Activated CD4-positive, alpha-beta memory T cell treated with anti-CD3 and anti-CD28 coated beads, Interleukin-2, amount 10 ng/mL, durations not matched to agents 7 days and 5 days (primary cell): ENCODE data around the gene POU5F1. TPM values are rescaled to one million over a fixed set of nuclear protein-coding genes. Genes with fewer than 3 reads are reported as not detected.

Source experiments
- CTCF ChIA-PET: fragments of 350-600 bp; sonication (Branson Sonifier 250); formaldehyde crosslinking; loops from one replicate; lab custom pipeline; 2021; ENCODE audit warnings: antibody characterized with exemption, inconsistent platforms; lab: Charles Lee
- POLR2A ChIA-PET: fragments of 350-600 bp; sonication (Branson Sonifier 250); formaldehyde crosslinking; loops from one replicate; lab custom pipeline; 2021; ENCODE audit warnings: antibody characterized with exemption; lab: Charles Lee
- DNase-seq: peaks from one replicate; pipeline ENCODE4 v3.0.0-alpha.2; 2020
- H3K27ac Mint-ChIP-seq: one replicate; pipeline ENCODE4 v1.8.0; 2021; ENCODE audit warnings: mild to moderate bottlenecking, mixed read lengths
- H3K27me3 Mint-ChIP-seq: one replicate; pipeline ENCODE4 v1.8.0; 2021; ENCODE audit warnings: mixed read lengths
- H3K36me3 Mint-ChIP-seq: one replicate; pipeline ENCODE4 v1.8.0; 2021; ENCODE audit warnings: low read depth, mixed read lengths
- H3K4me1 Mint-ChIP-seq: one replicate; pipeline ENCODE4 v1.8.0; 2021; ENCODE audit warnings: mixed read lengths
- H3K4me3 Mint-ChIP-seq: one replicate; pipeline ENCODE4 v1.8.0; 2021; ENCODE audit warnings: mild to moderate bottlenecking, mixed read lengths
- H3K9me3 Mint-ChIP-seq: one replicate; pipeline ENCODE4 v1.8.0; 2021; ENCODE audit warnings: mixed read lengths
- total RNA-seq, 2 experiments: library from RNA; stranded (reverse); gene quantifications; one replicate each; pipeline ENCODE4 v1.2.3, GENCODE V29; 2021

Gene POU5F1
- total RNA-seq, 2 experiments from 2014 or later, result not detected

DNA sequence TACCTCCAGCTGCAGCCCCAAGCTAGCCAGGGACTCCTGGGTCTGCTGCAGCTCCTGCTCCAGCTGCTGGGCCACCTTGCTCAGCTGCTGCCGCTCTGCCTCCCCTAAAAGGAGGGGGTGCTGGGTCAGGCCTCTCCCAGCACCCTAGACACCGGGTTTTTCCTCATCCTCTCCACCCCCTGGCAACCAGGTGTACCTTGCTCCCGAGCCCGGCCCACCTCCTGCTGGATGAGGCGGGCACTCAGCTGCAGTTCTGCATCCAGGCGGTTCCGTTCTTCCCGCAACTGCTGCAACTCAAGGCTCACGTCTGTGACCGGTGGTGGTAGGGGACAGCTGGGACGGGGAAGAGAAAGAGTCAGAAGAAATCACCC lies 25.5 kb downstream of the POU5F1 start:
- H3K4me1 Mint-ChIP-seq, result peaks cover 5% of the 10 kb centered on the region
- ChIA-PET POLR2A (interaction anchor here (0.5 to 1.2 kb wide), 4 partner anchors 14 to 54 kb away, joined by 3 to 4 read pairs (median 3); partner anchors contain the start of gene TCF19), CTCF (no interaction called here)
- H3K27ac Mint-ChIP-seq, result no peak overlapping the region
- H3K27me3 Mint-ChIP-seq, result no peaks in the 10 kb centered on the region
- no peak for DNase-seq
- H3K4me3 Mint-ChIP-seq, result no peak overlapping the region
- no peaks in the 10 kb centered on the region for H3K9me3 Mint-ChIP-seq
- peaks cover 9% of the 10 kb centered on the region for H3K36me3 Mint-ChIP-seq

DNA sequence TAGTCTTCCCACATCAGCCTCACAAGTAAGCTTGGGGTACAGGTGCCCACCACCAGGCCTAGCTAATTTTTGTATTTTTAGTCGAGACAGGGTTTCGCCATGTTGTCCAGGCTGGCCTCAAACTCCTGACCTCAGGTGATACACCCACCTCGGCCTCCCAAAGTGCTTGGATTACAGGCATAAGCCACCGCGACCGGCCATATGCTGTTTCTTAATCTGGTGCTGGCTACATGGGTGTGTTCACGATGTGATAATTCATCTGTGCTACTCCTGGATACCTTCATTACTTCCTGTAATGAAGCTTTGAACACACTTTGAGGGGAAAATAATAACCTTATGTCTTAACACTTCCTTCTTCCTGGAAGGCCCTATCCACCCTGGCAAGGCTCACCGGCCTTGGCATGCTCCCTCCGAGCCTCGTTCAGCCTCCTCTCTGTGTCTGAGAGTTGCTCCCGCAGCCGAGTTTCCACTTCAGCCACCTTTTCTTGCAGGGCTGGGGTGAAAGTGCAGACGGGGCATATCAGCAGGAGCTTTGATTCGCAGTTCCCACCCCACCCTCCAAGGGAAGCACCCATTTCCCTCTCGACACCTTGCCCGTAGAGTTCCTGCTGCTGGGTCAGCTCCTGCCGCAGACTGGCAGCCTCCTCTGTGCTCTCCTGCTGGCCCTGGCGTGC lies 26.0 kb downstream of the POU5F1 start:
- Mint-ChIP-seq H3K4me3 (no peak overlapping the region), H3K9me3 (no peaks in the 10 kb centered on the region), H3K4me1 (peaks cover 5% of the 10 kb centered on the region), H3K27ac (no peak overlapping the region), H3K36me3 (peaks cover 6% of the 10 kb centered on the region), H3K27me3 (no peaks in the 10 kb centered on the region)
- DNase-seq, result no peak
- POLR2A ChIA-PET, result interaction anchor here (0.5 to 1.2 kb wide), 4 partner anchors 14 to 55 kb away, joined by 3 to 4 read pairs (median 3); partner anchors contain the start of gene TCF19
- CTCF ChIA-PET, result no interaction called here

DNA sequence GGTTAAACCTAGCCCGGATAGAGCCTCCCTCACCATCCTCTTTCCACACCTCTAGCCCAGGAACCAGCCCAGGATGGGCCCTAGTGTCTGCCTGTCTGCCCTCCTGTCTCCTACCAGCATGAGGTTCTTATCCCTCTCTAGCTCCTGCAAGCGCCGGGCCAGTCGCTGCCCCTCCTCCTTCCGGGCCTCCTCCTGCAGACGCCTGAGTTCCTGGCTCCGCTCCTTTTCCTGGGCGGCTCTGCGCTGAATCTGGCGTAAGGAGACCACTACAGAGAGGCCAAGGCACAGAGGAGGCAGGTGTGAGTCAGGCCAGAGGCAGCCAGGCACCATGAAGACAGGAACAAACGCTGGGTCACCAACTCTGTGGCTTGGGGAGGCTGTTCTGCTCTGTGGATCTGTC lies 27.3 kb downstream of the POU5F1 start:
- no peak overlapping the region for H3K4me3 Mint-ChIP-seq
- POLR2A ChIA-PET, result interaction anchor here (0.5 to 1.2 kb wide), 2 partner anchors 16 to 24 kb away, joined by 3 to 4 read pairs; no protein-coding TSS in a partner anchor
- H3K4me1 Mint-ChIP-seq, result peaks cover 3% of the 10 kb centered on the region
- H3K27ac Mint-ChIP-seq, result no peak overlapping the region
- DNase-seq, result no peak
- no peaks in the 10 kb centered on the region for H3K27me3 Mint-ChIP-seq
- H3K36me3 Mint-ChIP-seq, result peaks cover 6% of the 10 kb centered on the region
- no peaks in the 10 kb centered on the region for H3K9me3 Mint-ChIP-seq
- CTCF ChIA-PET, result no interaction called here

DNA sequence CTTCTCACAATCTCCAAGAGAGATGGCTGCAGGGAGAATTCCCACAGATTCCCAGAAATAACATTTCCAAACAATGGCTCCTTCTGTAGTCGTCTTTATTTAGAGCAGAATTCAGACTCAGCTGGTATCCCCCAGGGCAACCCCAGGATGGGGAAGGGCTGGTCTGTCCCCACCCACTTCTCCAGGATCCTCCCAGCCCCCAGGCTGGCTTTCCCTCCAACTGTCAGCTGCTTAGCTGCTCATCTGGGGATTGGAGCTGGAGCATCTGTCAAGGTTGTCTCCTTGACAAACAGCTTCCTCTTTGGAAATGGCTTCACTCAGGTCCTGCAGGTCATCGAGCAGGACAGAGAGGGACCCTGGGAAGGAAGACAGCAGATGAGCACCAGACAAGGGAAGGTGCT lies 28.1 kb downstream of the POU5F1 start:
- DNase-seq, result no peak
- CTCF ChIA-PET, result no interaction called here
- Mint-ChIP-seq H3K36me3 (peaks cover 6% of the 10 kb centered on the region), H3K4me3 (no peak overlapping the region), H3K27ac (no peak overlapping the region), H3K9me3 (no peaks in the 10 kb centered on the region), H3K27me3 (no peaks in the 10 kb centered on the region), H3K4me1 (peaks cover 6% of the 10 kb centered on the region)
- POLR2A ChIA-PET, result interaction anchor here (1.2 kb wide), 1 partner anchor 17 kb away, joined by 3 read pairs; no protein-coding TSS in a partner anchor

DNA sequence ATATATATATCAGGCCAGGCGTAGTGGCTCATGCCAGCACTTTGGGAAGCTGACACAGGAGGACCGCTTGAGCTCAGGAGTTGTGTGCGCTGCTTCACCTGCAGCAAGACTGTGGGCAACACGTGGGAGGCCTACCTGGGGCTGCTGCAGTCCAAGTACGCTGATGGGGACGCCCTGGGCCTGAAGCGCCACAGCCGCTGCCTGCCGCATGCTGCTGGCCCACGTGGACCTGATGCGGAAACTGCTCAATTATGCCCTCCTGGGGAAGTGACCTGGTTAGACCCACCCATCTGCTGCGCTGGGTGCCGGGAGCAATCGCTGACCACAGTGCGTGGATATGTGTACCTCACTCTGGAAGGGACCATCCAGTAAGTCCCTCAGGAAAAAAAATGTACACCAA lies 29.8 kb downstream of the POU5F1 start:
- no peaks in the 10 kb centered on the region for H3K9me3 Mint-ChIP-seq
- H3K27ac Mint-ChIP-seq, result no peak overlapping the region
- H3K36me3 Mint-ChIP-seq, result peaks cover 4% of the 10 kb centered on the region
- DNase-seq, result no peak
- H3K4me1 Mint-ChIP-seq, result peaks cover 8% of the 10 kb centered on the region
- no peaks in the 10 kb centered on the region for H3K27me3 Mint-ChIP-seq
- H3K4me3 Mint-ChIP-seq, result no peak overlapping the region
- ChIA-PET POLR2A (no interaction called here), CTCF (interaction anchor here (1.2 kb wide), 1 partner anchor 52 kb away, joined by 3 read pairs; no protein-coding TSS in a partner anchor)

DNA sequence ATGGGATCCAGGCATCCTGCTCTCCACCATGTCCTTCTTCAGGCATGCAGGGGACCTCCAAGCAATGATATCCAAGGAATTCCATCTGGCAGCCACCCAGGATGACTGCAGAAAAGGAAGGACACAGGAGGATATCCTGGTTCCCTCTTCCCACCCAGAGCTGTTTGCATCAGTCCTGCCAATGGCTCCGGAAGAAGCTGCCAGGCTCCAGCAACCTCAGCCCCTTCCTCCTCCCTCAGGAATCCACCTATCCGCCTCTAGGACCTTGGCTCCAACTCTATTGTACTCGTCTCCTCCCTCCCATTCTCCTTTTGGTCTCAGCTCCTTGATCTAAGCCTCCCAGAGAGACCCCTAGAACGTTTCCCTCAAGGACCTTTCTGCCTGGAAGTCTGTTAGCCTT lies 30.9 kb downstream of the POU5F1 start:
- ChIA-PET CTCF (interaction anchor here (0.7 to 2.7 kb wide), 5 partner anchors 53 to 230 kb away, joined by 3 to 13 read pairs (median 3); no protein-coding TSS in a partner anchor), POLR2A (interaction anchor here (2.7 kb wide), 1 partner anchor 58 kb away, joined by 12 read pairs; no protein-coding TSS in a partner anchor)
- no peak overlapping the region for H3K4me3 Mint-ChIP-seq
- DNase-seq, result no peak
- H3K27me3 Mint-ChIP-seq, result no peaks in the 10 kb centered on the region
- H3K27ac Mint-ChIP-seq, result no peak overlapping the region
- no peaks in the 10 kb centered on the region for H3K9me3 Mint-ChIP-seq
- H3K4me1 Mint-ChIP-seq, result peaks cover 8% of the 10 kb centered on the region
- peaks cover 3% of the 10 kb centered on the region for H3K36me3 Mint-ChIP-seq

DNA sequence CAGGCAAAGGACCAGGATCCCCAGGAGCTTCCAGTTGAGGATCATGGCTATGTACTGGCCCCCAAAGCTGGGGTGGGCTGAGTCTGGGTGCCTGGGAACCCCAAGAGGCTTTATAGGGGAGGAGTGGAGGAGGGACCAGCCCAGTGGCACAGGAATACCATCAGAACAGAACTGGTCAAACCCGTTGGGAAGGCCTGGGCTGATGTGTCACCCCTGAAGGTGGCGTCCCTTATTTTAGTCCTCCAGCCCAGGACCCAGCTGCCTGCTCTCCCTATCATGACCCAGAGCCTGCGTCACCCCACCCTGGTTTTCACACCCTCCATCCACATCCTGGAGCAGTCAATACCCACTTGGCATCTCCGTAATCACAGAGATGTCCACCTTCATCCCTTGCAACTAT lies 31.5 kb downstream of the POU5F1 start, which contains the start of gene PSORS1C2:
TSS of gene PSORS1C2 (minus strand) at position 85 of the 400 bp plus-strand sequence. CDS start at position 45, 40 bp downstream.
- Mint-ChIP-seq H3K4me3 (no peak within 1 kb of the TSS), H3K36me3 (no peaks in the 10 kb centered on the region), H3K27ac (no peak within 1 kb of the TSS), H3K4me1 (peaks cover 8% of the 10 kb centered on the region), H3K27me3 (no peaks in the 10 kb centered on the region), H3K9me3 (no peaks in the 10 kb centered on the region)
- ChIA-PET POLR2A (interaction anchor here (2.7 kb wide), 1 partner anchor 58 kb away, joined by 12 read pairs; no protein-coding TSS in a partner anchor), CTCF (interaction anchor here (0.7 to 2.7 kb wide), 6 partner anchors 53 to 231 kb away, joined by 3 to 29 read pairs (median 7); no protein-coding TSS in a partner anchor)
- no peak for DNase-seq

DNA sequence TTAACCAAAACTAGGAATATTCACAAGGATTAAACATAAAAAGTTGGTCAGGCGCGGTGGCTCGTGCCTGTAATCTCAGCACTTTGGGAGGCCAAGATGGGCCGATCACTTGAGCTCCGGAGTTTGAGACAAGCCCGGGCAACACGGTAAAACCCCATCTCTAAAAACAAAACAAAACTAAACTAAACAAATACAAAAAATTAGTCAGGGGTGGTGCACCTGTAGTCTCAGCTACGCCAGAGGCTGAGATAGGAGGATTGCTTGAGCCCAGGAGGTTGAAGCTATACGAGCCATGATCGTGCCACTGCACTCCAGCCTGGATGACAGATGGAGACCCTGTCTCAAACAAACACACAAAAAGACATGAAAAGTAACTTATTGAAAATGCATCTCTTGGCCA lies 34.8 kb downstream of the POU5F1 start:
- Mint-ChIP-seq H3K27me3 (no peaks in the 10 kb centered on the region), H3K27ac (no peak overlapping the region), H3K9me3 (no peaks in the 10 kb centered on the region), H3K4me1 (peaks cover 8% of the 10 kb centered on the region), H3K4me3 (no peak overlapping the region), H3K36me3 (no peaks in the 10 kb centered on the region)
- DNase-seq, result no peak
- ChIA-PET CTCF (interaction anchor here (1.0 to 2.6 kb wide), 4 partner anchors 9 to 231 kb away, joined by 3 to 21 read pairs (median 9); no protein-coding TSS in a partner anchor), POLR2A (no interaction called here)

DNA sequence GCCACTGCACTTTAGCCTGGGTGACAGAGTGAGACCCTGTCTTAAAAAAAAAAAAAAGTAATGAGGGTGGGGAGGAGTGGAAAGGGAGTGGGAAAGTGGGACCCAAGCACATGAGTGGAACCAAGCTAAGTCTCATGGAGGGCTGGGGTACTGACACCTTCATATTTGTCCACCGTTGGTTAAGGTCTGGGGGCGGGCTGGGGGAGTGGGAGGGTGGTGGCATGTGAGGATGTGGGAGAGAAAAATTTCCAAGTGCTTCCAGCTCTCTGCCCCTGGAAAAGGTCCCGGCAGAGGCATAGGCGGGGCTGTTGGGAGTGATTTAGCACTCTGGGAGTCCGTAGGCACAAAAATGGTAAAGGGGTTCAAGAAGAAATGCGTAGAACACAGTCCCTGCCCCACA lies 37.7 kb downstream of the POU5F1 start:
- POLR2A ChIA-PET, result no interaction called here
- DNase-seq, result no peak
- Mint-ChIP-seq H3K4me3 (no peak overlapping the region), H3K4me1 (peaks cover 6% of the 10 kb centered on the region), H3K9me3 (no peaks in the 10 kb centered on the region), H3K27ac (no peak overlapping the region), H3K27me3 (peaks cover 15% of the 10 kb centered on the region), H3K36me3 (no peaks in the 10 kb centered on the region)
- CTCF ChIA-PET, result interaction anchor here (0.7 to 1.3 kb wide), 2 partner anchors 30 to 233 kb away, joined by 3 to 8 read pairs; no protein-coding TSS in a partner anchor

DNA sequence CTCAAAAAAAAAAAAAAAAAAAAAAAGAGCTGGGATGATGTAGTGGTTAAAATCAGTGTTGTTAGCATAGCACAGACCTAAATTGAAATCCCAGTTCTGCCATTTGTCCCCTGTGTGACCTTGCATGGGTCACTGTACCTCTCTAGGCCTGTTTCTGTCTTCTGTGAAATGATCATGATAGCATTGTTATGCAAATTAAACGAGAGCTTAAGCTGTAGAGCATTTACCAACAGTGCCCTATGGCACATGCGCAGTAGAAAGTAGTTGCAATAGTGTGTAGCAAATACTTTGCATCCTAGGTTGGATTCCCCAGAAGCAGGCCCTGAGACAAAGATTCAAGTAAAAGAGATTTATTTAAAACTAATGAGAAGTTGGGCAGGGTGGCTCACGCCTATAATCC lies 38.9 kb downstream of the POU5F1 start:
- Mint-ChIP-seq H3K9me3 (no peaks in the 10 kb centered on the region), H3K36me3 (no peaks in the 10 kb centered on the region), H3K27ac (no peak overlapping the region), H3K4me3 (no peak overlapping the region), H3K4me1 (peaks cover 2% of the 10 kb centered on the region), H3K27me3 (peaks cover 16% of the 10 kb centered on the region)
- no peak for DNase-seq
- POLR2A ChIA-PET, result no interaction called here
- CTCF ChIA-PET, result interaction anchor here (0.9 to 5.5 kb wide), 5 partner anchors 15 to 245 kb away, joined by 3 to 30 read pairs (median 5); partner anchors contain the start of gene PSORS1C1

DNA sequence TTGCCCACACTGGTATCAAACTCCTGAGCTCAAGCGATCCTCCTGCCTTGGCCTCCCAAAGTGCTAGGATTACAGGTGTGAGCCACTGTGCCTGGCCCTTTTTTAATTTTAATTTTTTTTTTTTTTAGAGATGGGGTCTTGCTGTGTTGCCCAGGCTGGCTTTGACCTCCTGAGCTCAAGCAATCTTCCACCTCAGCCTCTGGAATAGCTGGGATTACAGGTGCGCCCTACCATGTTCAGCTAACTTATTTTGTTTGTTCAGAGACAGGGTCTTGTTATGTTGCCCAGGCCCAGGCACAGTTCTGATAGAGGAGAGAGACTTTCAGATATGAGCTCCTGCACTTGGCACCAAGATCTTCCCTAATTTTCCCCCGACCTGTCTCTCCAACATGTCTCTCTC lies 39.7 kb downstream of the POU5F1 start:
- Mint-ChIP-seq H3K4me1 (peaks cover under 1% of the 10 kb centered on the region), H3K27me3 (peaks cover 16% of the 10 kb centered on the region)
- POLR2A ChIA-PET, result no interaction called here

DNA sequence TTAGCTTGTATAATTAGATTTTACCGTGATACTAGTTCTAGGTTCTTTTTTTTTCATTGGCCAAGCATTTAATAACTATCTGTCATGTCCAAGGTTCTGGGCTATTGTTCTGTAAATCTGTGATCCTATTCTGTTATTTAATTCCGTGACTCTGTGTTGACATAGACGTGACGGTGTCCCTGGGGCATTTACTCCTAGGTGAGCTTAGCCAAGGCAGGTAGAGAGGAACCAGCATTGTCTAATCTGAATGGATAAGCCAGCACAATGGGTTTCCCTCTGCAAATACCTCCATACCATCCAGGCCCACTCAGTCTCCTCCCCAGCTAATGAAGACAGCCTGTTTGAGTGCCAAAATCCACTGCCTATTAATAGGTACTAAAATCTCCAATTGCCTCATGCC lies 41.4 kb downstream of the POU5F1 start:
- Mint-ChIP-seq H3K27ac (no peak overlapping the region), H3K36me3 (no peaks in the 10 kb centered on the region), H3K4me1 (no peaks in the 10 kb centered on the region), H3K27me3 (peaks cover 16% of the 10 kb centered on the region), H3K9me3 (no peaks in the 10 kb centered on the region), H3K4me3 (no peak overlapping the region)
- ChIA-PET POLR2A (interaction anchor here (1.3 kb wide), 1 partner anchor 68 kb away, joined by 4 read pairs; no protein-coding TSS in a partner anchor), CTCF (interaction anchor here (0.6 to 5.5 kb wide), 12 partner anchors 8 to 237 kb away, joined by 3 to 30 read pairs (median 4); partner anchors contain the start of gene PSORS1C1)
- DNase-seq, result no peak

More for the DNA sequence above, 39.7 kb downstream of the POU5F1 start:
- Mint-ChIP-seq H3K9me3 (no peaks in the 10 kb centered on the region), H3K27ac (no peak overlapping the region), H3K4me3 (no peak overlapping the region), H3K36me3 (no peaks in the 10 kb centered on the region)
- DNase-seq, result no peak
- CTCF ChIA-PET, result interaction anchor here (0.7 to 5.5 kb wide), 6 partner anchors 14 to 375 kb away, joined by 3 to 30 read pairs (median 4); partner anchors contain the start of gene PSORS1C1
